H1 (cell line): ENCODE measurements around the gene BGLAP. TPM values are rescaled to one million over a fixed set of nuclear protein-coding genes. Genes with fewer than 3 reads are reported as not detected.

Experiments
- CTCF ChIA-PET: fragments of 300-600 bp; sonication (Branson Sonifier 250); formaldehyde crosslinking; loops from one replicate; lab custom pipeline; 2021; ENCODE audit not compliant: partially characterized antibody; lab: Charles Lee
- POLR2A ChIA-PET: fragments of 300-600 bp; sonication (Branson Sonifier 250); formaldehyde crosslinking; loops from one replicate; lab custom pipeline; 2021; ENCODE audit warnings: inconsistent platforms; ENCODE audit not compliant: partially characterized antibody; lab: Charles Lee
- DNase-seq, 2 experiments: peaks; one replicate each; pipeline versions ENCODE4 v3.0.0 to v3.0.0-alpha.2; 2010 to 2022; ENCODE audit warnings: low spot score in 2 of 2, low read depth in 1 of 2, mixed read lengths in 1 of 2
- FAIRE-seq: peaks from 2 replicates; lab custom pipeline; 2011; peaks lifted over from hg19 to GRCh38; lab: Jason Lieb, UNC
- H2AFZ ChIP-seq: 2 replicates; pipeline ENCODE4 v1.8.1; 2012; ENCODE audit warnings: low read length, inconsistent platforms
- H2AK5ac ChIP-seq: 2 replicates; pipeline ENCODE4 v1.6.1; 2013; ENCODE audit warnings: low read depth, low read length
- H2BK120ac ChIP-seq: replicated peaks from 2 replicates; pipeline ENCODE3; 2013; ENCODE audit warnings: low read depth, low read length, inconsistent platforms
- H2BK12ac ChIP-seq: 2 replicates; pipeline ENCODE4 v1.6.1; 2013; ENCODE audit warnings: low read depth, low read length
- H2BK15ac ChIP-seq: 2 replicates; pipeline ENCODE4 v1.6.1; 2013; ENCODE audit warnings: low read length
- H2BK20ac ChIP-seq: 2 replicates; pipeline ENCODE4 v1.6.1; 2013; ENCODE audit warnings: low read length
- H2BK5ac ChIP-seq: 2 replicates; pipeline ENCODE4 v1.6.1; 2013; ENCODE audit warnings: low read depth, low read length
- H3K14ac ChIP-seq: 2 replicates; pipeline ENCODE4 v1.6.1; 2013; ENCODE audit warnings: inconsistent platforms; ENCODE audit not compliant: insufficient read length
- H3K18ac ChIP-seq: 2 replicates; pipeline ENCODE4 v1.6.1; 2013; ENCODE audit warnings: low read length; ENCODE audit errors: extremely low read depth
- H3K23ac ChIP-seq: 2 replicates; pipeline ENCODE4 v1.6.1; 2013; ENCODE audit warnings: inconsistent platforms; ENCODE audit not compliant: insufficient read length
- H3K23me2 ChIP-seq: 2 replicates; pipeline ENCODE4 v1.6.1; 2013; ENCODE audit warnings: low read depth, low read length
- H3K27ac ChIP-seq: 2 replicates; pipeline ENCODE4 v1.6.1; 2011; ENCODE audit warnings: low read depth, low read length, inconsistent platforms
- H3K27me3 ChIP-seq, 4 experiments: replicated peaks in 1 of 4; 1 replicate in 1 of 4; 2 replicates in 3 of 4; pipeline versions ENCODE4 v1.6.1 to v1.8.1; 2011 to 2013; ENCODE audit warnings: low read length in 3 of 4, mild to moderate bottlenecking in 3 of 4, inconsistent platforms in 2 of 4, mixed read lengths in 2 of 4, moderate library complexity in 1 of 4; ENCODE audit not compliant: control insufficient read depth in 3 of 4, insufficient read depth in 3 of 4; ENCODE audit errors: extremely low read depth in 1 of 4
- H3K36me3 ChIP-seq, 4 experiments: 2 replicates each; pipeline versions ENCODE4 v1.6.1 to v1.8.1; 2011 to 2013; ENCODE audit warnings: mild to moderate bottlenecking in 4 of 4, low read length in 3 of 4, moderate library complexity in 2 of 4, control low read depth in 1 of 4, inconsistent platforms in 1 of 4; ENCODE audit not compliant: insufficient read depth in 4 of 4, control insufficient read depth in 2 of 4
- H3K4ac ChIP-seq: replicated peaks from 2 replicates; pipeline ENCODE3; 2013; ENCODE audit warnings: low read length, low read depth, mixed read lengths, inconsistent platforms; ENCODE audit not compliant: insufficient read length
- H3K4me1 ChIP-seq, 4 experiments: replicated peaks in 1 of 4; 1 replicate in 1 of 4; 2 replicates in 3 of 4; pipeline versions ENCODE4 v1.6.1 to v1.8.1; 2011 to 2013; ENCODE audit warnings: low read length in 3 of 4, inconsistent platforms in 2 of 4, mixed read lengths in 1 of 4; ENCODE audit not compliant: insufficient read depth in 4 of 4, control insufficient read depth in 3 of 4
- H3K4me2 ChIP-seq, 2 experiments: 2 replicates each; pipeline versions ENCODE4 v1.6.1 to v1.8.1; 2011 to 2013; ENCODE audit warnings: low read depth in 2 of 2, low read length in 2 of 2, control low read depth in 1 of 2, inconsistent platforms in 1 of 2, mild to moderate bottlenecking in 1 of 2; ENCODE audit not compliant: insufficient read depth in 1 of 2
- H3K4me3 ChIP-seq, 4 experiments: fragments of 200-600, 300-600 bp in 1 of 4; sonication (generic), shearing (Covaris generic), sonication (Bioruptor Twin) in 1 of 4; 2 replicates each; pipeline versions ENCODE4 v1.5.1 to v1.8.1; 2011 to 2016; ENCODE audit warnings: low read length in 4 of 4, low read depth in 3 of 4, control low read depth in 2 of 4, inconsistent platforms in 2 of 4, mild to moderate bottlenecking in 2 of 4, mixed read lengths in 1 of 4, moderate library complexity in 1 of 4; ENCODE audit not compliant: insufficient read depth in 2 of 4; ENCODE audit errors: extremely low read depth in 1 of 4
- H3K56ac ChIP-seq: replicated peaks from 2 replicates; pipeline ENCODE3; 2013; ENCODE audit warnings: low read depth, mild to moderate bottlenecking, mixed read lengths, low read length, inconsistent platforms; ENCODE audit not compliant: insufficient read length
- H3K79me1 ChIP-seq: 2 replicates; pipeline ENCODE4 v1.6.1; 2013; ENCODE audit warnings: low read depth, low read length, control low read depth
- H3K79me2 ChIP-seq, 2 experiments: 2 replicates each; pipeline versions ENCODE4 v1.6.1 to v1.8.1; 2012 to 2013; ENCODE audit warnings: low read length in 2 of 2, mild to moderate bottlenecking in 2 of 2, inconsistent platforms in 1 of 2; ENCODE audit not compliant: insufficient read depth in 2 of 2, control insufficient read depth in 1 of 2
- H3K9ac ChIP-seq, 4 experiments: replicated peaks in 1 of 4; 1 replicate in 1 of 4; 2 replicates in 3 of 4; pipeline versions ENCODE4 v1.6.1 to v1.8.1; 2011 to 2013; ENCODE audit warnings: low read depth in 3 of 4, low read length in 3 of 4, control low read depth in 2 of 4, mild to moderate bottlenecking in 2 of 4, moderate library complexity in 2 of 4, inconsistent platforms in 1 of 4; ENCODE audit errors: extremely low read depth in 1 of 4
- H3K9me3 ChIP-seq, 2 experiments: 2 replicates each; pipeline versions ENCODE4 v1.6.1 to v1.8.1; 2012 to 2013; ENCODE audit warnings: mild to moderate bottlenecking in 2 of 2, moderate library complexity in 2 of 2, control low read depth in 1 of 2, inconsistent platforms in 1 of 2, low read depth in 1 of 2, low read length in 1 of 2, mixed read lengths in 1 of 2; ENCODE audit not compliant: insufficient read depth in 2 of 2
- H4K20me1 ChIP-seq, 2 experiments: replicated peaks in 1 of 2; 2 replicates each; pipeline versions ENCODE3 to v1.8.1; 2011 to 2013; ENCODE audit warnings: inconsistent platforms in 2 of 2, low read length in 2 of 2, mild to moderate bottlenecking in 1 of 2; ENCODE audit not compliant: insufficient read depth in 2 of 2, control insufficient read depth in 1 of 2
- H4K5ac ChIP-seq: 2 replicates; pipeline ENCODE4 v1.6.1; 2013; ENCODE audit warnings: low read length, low read depth, mixed read lengths, inconsistent platforms; ENCODE audit not compliant: insufficient read length
- H4K8ac ChIP-seq: 2 replicates; pipeline ENCODE4 v1.8.0; 2013; ENCODE audit warnings: mild to moderate bottlenecking, moderate library complexity, low read length, inconsistent platforms; ENCODE audit not compliant: insufficient read depth; ENCODE audit errors: extremely low read depth
- H4K91ac ChIP-seq: replicated peaks from 2 replicates; pipeline ENCODE3; 2013; ENCODE audit warnings: low read length, mixed read lengths, inconsistent platforms; ENCODE audit not compliant: insufficient read length
- CBX5 ChIP-seq: fragments of 300-800, 300-1000 bp; sonication (generic); IDR thresholded peaks from 2 replicates; pipeline ENCODE4 v1.7.1; 2016; ENCODE audit warnings: antibody characterized with exemption, low read length, low read depth
- CREB1 ChIP-seq: IDR thresholded peaks from 2 replicates; pipeline ENCODE4 v1.6.1; 2012; ENCODE audit warnings: inconsistent platforms
- HDAC6 ChIP-seq: IDR thresholded peaks from one replicate; pipeline ENCODE4 v1.7.1; 2012; ENCODE audit warnings: low read depth, mild to moderate bottlenecking, inconsistent platforms, low read length, moderate library complexity
- NRF1 ChIP-seq: IDR thresholded peaks from 2 replicates; pipeline ENCODE4 v1.6.1; 2011; ENCODE audit warnings: mild to moderate bottlenecking, low read depth, low read length, improper control_type of control experiment
- RXRA ChIP-seq: IDR thresholded peaks from 2 replicates; pipeline ENCODE4 v1.6.1; 2011; ENCODE audit warnings: low read depth, mild to moderate bottlenecking, low read length, moderate library complexity; ENCODE audit not compliant: insufficient read depth
- SIN3A ChIP-seq, 2 experiments: IDR thresholded peaks in 1 of 2; conservative IDR thresholded peaks in 1 of 2; 2 replicates each; pipeline ENCODE4 v1.6.1; 2011 to 2012; ENCODE audit warnings: low read length in 2 of 2, improper control_type of control experiment in 1 of 2, low read depth in 1 of 2, mild to moderate bottlenecking in 1 of 2
- SUZ12 ChIP-seq: fragments of 200-600 bp; sonication (generic); IDR thresholded peaks from 2 replicates; pipeline ENCODE4 v1.6.1; 2012; ENCODE audit warnings: mild to moderate bottlenecking, inconsistent platforms, low read length, moderate library complexity, mixed read lengths
- WGBS, 2 experiments: shearing (Covaris generic) in 1 of 2; methylation state at CpG; one replicate each; pipeline versions ENCODE4 v1.1.6 to v1.1.7; 2013 to 2015; ENCODE audit warnings: low lambda C conversion rate in 2 of 2, mixed read lengths in 2 of 2, inconsistent platforms in 1 of 2, low coverage in 1 of 2, missing lambda C conversion rate in 1 of 2; ENCODE audit not compliant: insufficient replicate concordance in 2 of 2, insufficient coverage in 1 of 2, insufficient read length in 1 of 2; ENCODE audit errors: extremely low coverage in 1 of 2, missing lambda C conversion rate in 1 of 2; 5-methylcytosine and 5-hydroxymethylcytosine counted together
- polyA plus RNA-seq, 7 experiments: library from polyadenylated mRNA; depleted of rRNA in 3 of 7; stranded (reverse) in 5 of 7; unstranded in 2 of 7; fragments of >200 nt in 5 of 7; fragments of 200-250 nt in 2 of 7; gene quantifications; 1 replicate in 5 of 7; 2 replicates in 1 of 7; 4 replicates in 1 of 7; pipeline versions ENCODE4 v1.2.1 to v1.2.3, GENCODE V29; 2011 to 2013; ENCODE audit warnings: missing spikeins in 2 of 7, mixed read lengths in 2 of 7
- total RNA-seq: library from RNA; stranded (reverse); fragmentation: NEBNext Ultra II Directional; extraction: Animal tissue kit (Norgen Biotek cat#: 25700); gene quantifications from 2 replicates; pipeline ENCODE4 v1.2.1, GENCODE V29; 2021

BGLAP gene
- total and polyA plus RNA-seq, 2 of the 8 experiments (the other 6 are each of a cell fraction or from before 2014, with no cell fraction given), result 1.2 to 1.5 TPM

- H2BK15ac ChIP-seq, result no peak overlapping the region
- no peak overlapping the region for H3K18ac ChIP-seq
- H4K8ac ChIP-seq, result no peak overlapping the region
- H3K4me2 ChIP-seq, result no peak overlapping the region
- DNase-seq (no peak), FAIRE-seq (no peak)
- H3K14ac ChIP-seq, result no peak overlapping the region
- no peak overlapping the region for H4K91ac ChIP-seq
- no peak overlapping the region for H3K27ac ChIP-seq
- H3K36me3 ChIP-seq, result peaks cover 4 to 22% (median 10%) of the 10 kb centered on the region in 4 experiments; a peak in 6 of 8 replicates
- H3K27me3 ChIP-seq, result no peaks in the 10 kb centered on the region
- H2BK20ac ChIP-seq, result no peak overlapping the region
- H3K56ac ChIP-seq, result no peak overlapping the region
- H4K5ac ChIP-seq, result no peak overlapping the region
- ChIA-PET POLR2A (interaction anchor here (0.6 to 12.7 kb wide), 10 partner anchors 11 to 984 kb away, joined by 3 to 82 read pairs (median 3); partner anchors contain the start of genes BGLAP, PAQR6 and PMF1), CTCF (interaction anchor here (1.1 to 47.2 kb wide), 5 partner anchors 10 to 134 kb away, joined by 3 to 1265 read pairs (median 3); partner anchors contain the start of gene SEMA4A)
- no peak overlapping the region for H3K4me3 ChIP-seq
- H3K79me2 ChIP-seq, result 0 out of 4 replicates have a peak, but pooled peaks cover 0 to 8% of the 10 kb centered on the region in 2 experiments
- 90% methylated on average over 11 of the region's 11 CpGs; no CpG with 5 or more reads in 1 of the 2 experiments for WGBS, 2 experiments
- no peak overlapping the region for H2AK5ac ChIP-seq
- H3K9me3 ChIP-seq, result no peaks in the 10 kb centered on the region
- no peak overlapping the region for H2BK12ac ChIP-seq
- H3K9ac ChIP-seq, result no peak overlapping the region
- peaks cover 3% of the 10 kb centered on the region for H3K79me1 ChIP-seq
- no peaks in the 10 kb centered on the region for H3K4me1 ChIP-seq
- no peak overlapping the region for H2BK120ac ChIP-seq
- no peak overlapping the region for H2BK5ac ChIP-seq
- no peak overlapping the region for H2AFZ ChIP-seq
- peaks cover 0 to 5% of the 10 kb centered on the region in 2 experiments for H4K20me1 ChIP-seq
- H3K23me2 ChIP-seq, result no peaks in the 10 kb centered on the region
- no peak overlapping the region for H3K23ac ChIP-seq
- no peak overlapping the region for H3K4ac ChIP-seq
- TF ChIP-seq SIN3A (conservative IDR thresholded peaks at IDR 0.05 in 1 of 2, IDR thresholded peaks at IDR 0.05 in 1 of 2; ENCODE audit: low read depth in 1 of 2, low read length in 2 of 2) (no peak), NRF1 (no peak), HDAC6 (no peak), SUZ12 (no peak), CREB1 (no peak), CBX5 (no peak), RXRA (no peak)
Observed at GRCh38 chr1:156229809-156230472, 12.0 kb upstream of the BGLAP start.
